GM19468 (cell line): ENCODE measurements around the gene GPATCH11.

ENCODE experiments used
- ATAC-seq: cut with Tn5 transposase; IDR thresholded peaks from one replicate; pipeline ENCODE4 v1.9.1; 2021; ENCODE audit warnings: mild to moderate bottlenecking, moderate library complexity, moderate number of reproducible peaks; ENCODE audit not compliant: unreplicated experiment; ENCODE audit errors: extremely low read depth

The GPATCH11 gene

GRCh38 chr2:37104178-37104577 lies 19.9 kb downstream of the GPATCH11 start:
- ATAC-seq: no peak

GRCh38 chr2:37105150-37105549 lies 20.8 kb downstream of the GPATCH11 start:
- no peak for ATAC-seq

- ATAC-seq: no peak
Measured at GRCh38 chr2:37109523-37109922, 25.2 kb downstream of the GPATCH11 start.

- ATAC-seq: no peak
Measured at GRCh38 chr2:37110306-37111212, 26.2 kb downstream of the GPATCH11 start.

- ATAC-seq: no peak
Measured at GRCh38 chr2:37111958-37112357, 27.6 kb downstream of the GPATCH11 start.

GRCh38 chr2:37117566-37117965 lies 33.2 kb downstream of the GPATCH11 start:
- ATAC-seq: no peak

- ATAC-seq: no peak
Measured at GRCh38 chr2:37119157-37119556, 34.8 kb downstream of the GPATCH11 start.

- no peak for ATAC-seq
Measured at GRCh38 chr2:37125416-37125815, 41.1 kb downstream of the GPATCH11 start.

- no peak for ATAC-seq
Measured at GRCh38 chr2:37132914-37133313, 48.6 kb downstream of the GPATCH11 start.

- ATAC-seq: no peak
Measured at GRCh38 chr2:37142546-37142945, 58.2 kb downstream of the GPATCH11 start.

- ATAC-seq: no peak
Measured at GRCh38 chr2:37143974-37144373, 59.7 kb downstream of the GPATCH11 start.

GRCh38 chr2:37146062-37146461 lies 61.7 kb downstream of the GPATCH11 start:
- ATAC-seq: no peak

- ATAC-seq: no peak
Measured at GRCh38 chr2:37148325-37148724, 64.0 kb downstream of the GPATCH11 start.
